Rectal smooth muscle tissue (tissue), 1 donor: ENCODE results near the gene LAIR1.

Experiments
- H3K27ac ChIP-seq: one replicate; pipeline ENCODE4 v1.7.0; 2013; ENCODE audit warnings: low read depth, low read length, inconsistent platforms
- H3K27me3 ChIP-seq: one replicate; pipeline ENCODE4 v1.7.0; 2013; ENCODE audit warnings: low read length; ENCODE audit not compliant: control insufficient read depth, insufficient read depth
- H3K36me3 ChIP-seq: one replicate; pipeline ENCODE4 v1.7.0; 2013; ENCODE audit warnings: low read length; ENCODE audit not compliant: control insufficient read depth, insufficient read depth
- H3K4me1 ChIP-seq: one replicate; pipeline ENCODE4 v1.7.0; 2013; ENCODE audit warnings: low read length; ENCODE audit not compliant: control insufficient read depth, insufficient read depth
- H3K4me3 ChIP-seq: one replicate; pipeline ENCODE4 v1.7.0; 2013; ENCODE audit warnings: low read length
- H3K9ac ChIP-seq: one replicate; pipeline ENCODE4 v1.7.0; 2013; ENCODE audit warnings: low read length

Gene LAIR1

GRCh38 chr19:54319049-54319448, 45.7 kb downstream of the LAIR1 start:
- Histone ChIP-seq H3K4me3 (no peak overlapping the region), H3K9ac (no peak overlapping the region), H3K4me1 (no peaks in the 10 kb centered on the region), H3K27ac (no peak overlapping the region), H3K36me3 (no peaks in the 10 kb centered on the region), H3K27me3 (no peaks in the 10 kb centered on the region)

DNA sequence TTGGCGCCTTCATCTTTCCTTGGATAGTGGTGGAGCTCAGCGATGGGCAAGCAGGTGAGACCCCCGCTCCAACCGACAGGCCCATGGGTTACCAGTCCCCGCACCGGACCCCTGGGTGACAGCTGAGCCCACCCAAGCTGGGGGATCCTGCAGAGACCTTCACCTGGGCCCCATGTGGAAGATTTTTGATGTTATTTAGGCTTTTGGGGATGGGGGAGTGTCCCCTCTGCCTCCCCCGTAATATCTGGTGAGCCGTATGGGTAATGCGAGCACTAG, 46.8 kb downstream of the LAIR1 start:
- no peak overlapping the region for H3K27ac ChIP-seq
- no peaks in the 10 kb centered on the region for H3K4me1 ChIP-seq
- H3K27me3 ChIP-seq, result no peaks in the 10 kb centered on the region
- H3K9ac ChIP-seq, result no peak overlapping the region
- H3K36me3 ChIP-seq, result no peaks in the 10 kb centered on the region
- H3K4me3 ChIP-seq, result no peak overlapping the region

- H3K9ac ChIP-seq, result no peak overlapping the region
- no peak overlapping the region for H3K27ac ChIP-seq
- H3K4me1 ChIP-seq, result no peaks in the 10 kb centered on the region
- H3K36me3 ChIP-seq, result no peaks in the 10 kb centered on the region
- H3K4me3 ChIP-seq, result no peak overlapping the region
- H3K27me3 ChIP-seq, result no peaks in the 10 kb centered on the region
Measured at GRCh38 chr19:54317108-54317964, 47.4 kb downstream of the LAIR1 start.

- Histone ChIP-seq H3K27me3 (no peaks in the 10 kb centered on the region), H3K4me3 (no peak overlapping the region), H3K9ac (no peak overlapping the region), H3K36me3 (no peaks in the 10 kb centered on the region), H3K27ac (no peak overlapping the region), H3K4me1 (no peaks in the 10 kb centered on the region)
Measured at GRCh38 chr19:54316746-54317107, 48.0 kb downstream of the LAIR1 start.

GRCh38 chr19:54315956-54316355, 48.8 kb downstream of the LAIR1 start:
- no peak overlapping the region for H3K4me3 ChIP-seq
- no peaks in the 10 kb centered on the region for H3K36me3 ChIP-seq
- H3K27ac ChIP-seq, result no peak overlapping the region
- H3K27me3 ChIP-seq, result no peaks in the 10 kb centered on the region
- H3K9ac ChIP-seq, result no peak overlapping the region
- no peaks in the 10 kb centered on the region for H3K4me1 ChIP-seq

GRCh38 chr19:54312436-54313377, 52.0 kb downstream of the LAIR1 start, which contains the start of gene LILRA5:
LILRA5 (minus strand) TSS chr19:54313166; CDS start chr19:54313019, 147 bp downstream.
- no peak within 1 kb of the TSS for H3K4me3 ChIP-seq
- no peaks in the 10 kb centered on the region for H3K27me3 ChIP-seq
- H3K36me3 ChIP-seq, result no peaks in the 10 kb centered on the region
- no peak within 1 kb of the TSS for H3K9ac ChIP-seq
- no peaks in the 10 kb centered on the region for H3K4me1 ChIP-seq
- no peak within 1 kb of the TSS for H3K27ac ChIP-seq

DNA sequence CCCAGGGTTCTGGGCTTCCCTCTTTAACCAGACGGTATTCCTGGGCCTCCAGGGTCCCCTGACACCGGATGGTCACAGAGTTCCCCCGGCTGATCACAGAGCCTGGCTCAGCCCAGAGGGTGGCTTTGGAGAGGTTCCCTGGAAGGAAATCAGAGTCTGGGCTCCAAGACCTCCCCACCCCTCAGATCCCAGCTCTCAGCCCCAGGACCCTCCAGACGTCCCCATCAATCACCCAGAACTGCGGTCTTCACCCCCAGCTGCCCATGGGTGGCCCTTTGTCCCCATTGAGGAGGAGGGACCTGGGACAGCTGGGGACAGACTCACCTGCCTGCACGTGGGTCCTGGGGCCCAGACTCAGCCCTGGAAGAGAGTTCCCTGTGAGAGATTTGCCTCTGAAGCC, 52.7 kb downstream of the LAIR1 start:
- no peaks in the 10 kb centered on the region for H3K4me1 ChIP-seq
- H3K27me3 ChIP-seq, result no peaks in the 10 kb centered on the region
- H3K9ac ChIP-seq, result no peak overlapping the region
- H3K4me3 ChIP-seq, result no peak overlapping the region
- H3K36me3 ChIP-seq, result no peaks in the 10 kb centered on the region
- H3K27ac ChIP-seq, result no peak overlapping the region

DNA sequence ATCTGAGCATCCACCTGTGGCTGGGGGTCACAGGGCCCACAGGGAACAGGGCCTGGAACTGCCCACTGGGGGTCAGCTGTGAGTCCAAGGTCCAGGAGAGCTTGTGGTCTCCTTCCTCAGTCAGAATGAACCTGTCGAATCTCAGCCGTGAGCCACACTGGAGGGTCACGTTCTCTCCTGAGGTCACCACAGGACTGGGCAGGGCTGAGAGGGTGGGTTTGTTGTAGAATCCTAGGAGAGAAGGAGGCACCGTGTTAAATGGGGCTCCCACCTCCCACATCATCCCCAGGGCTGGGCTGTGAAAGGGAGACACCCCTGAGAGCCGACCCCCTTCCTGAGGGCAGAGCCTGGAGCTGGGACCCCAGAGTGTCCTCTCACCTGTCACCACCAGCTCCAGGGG, 53.2 kb downstream of the LAIR1 start:
- Histone ChIP-seq H3K4me1 (no peaks in the 10 kb centered on the region), H3K9ac (no peak overlapping the region), H3K27ac (no peak overlapping the region), H3K36me3 (no peaks in the 10 kb centered on the region), H3K27me3 (no peaks in the 10 kb centered on the region), H3K4me3 (no peak overlapping the region)

GRCh38 chr19:54310543-54310942, 54.2 kb downstream of the LAIR1 start:
- Histone ChIP-seq H3K4me3 (no peak overlapping the region), H3K4me1 (no peaks in the 10 kb centered on the region), H3K27ac (no peak overlapping the region), H3K9ac (no peak overlapping the region), H3K27me3 (no peaks in the 10 kb centered on the region), H3K36me3 (no peaks in the 10 kb centered on the region)

GRCh38 chr19:54309811-54310210, 54.9 kb downstream of the LAIR1 start:
- Histone ChIP-seq H3K27ac (no peak overlapping the region), H3K27me3 (no peaks in the 10 kb centered on the region), H3K4me1 (no peaks in the 10 kb centered on the region), H3K36me3 (no peaks in the 10 kb centered on the region), H3K4me3 (no peak overlapping the region), H3K9ac (no peak overlapping the region)

- Histone ChIP-seq H3K4me3 (no peak overlapping the region), H3K4me1 (no peaks in the 10 kb centered on the region)
Measured at GRCh38 chr19:54307389-54308020, 57.2 kb downstream of the LAIR1 start.

GRCh38 chr19:54305141-54305540, 59.6 kb downstream of the LAIR1 start:
- Histone ChIP-seq H3K27me3 (no peaks in the 10 kb centered on the region), H3K4me3 (no peak overlapping the region), H3K9ac (no peak overlapping the region), H3K27ac (no peak overlapping the region), H3K4me1 (no peaks in the 10 kb centered on the region), H3K36me3 (no peaks in the 10 kb centered on the region)

More at GRCh38 chr19:54307389-54308020, 57.2 kb downstream of the LAIR1 start:
- H3K27ac ChIP-seq, result no peak overlapping the region
- no peak overlapping the region for H3K9ac ChIP-seq
- no peaks in the 10 kb centered on the region for H3K27me3 ChIP-seq
- H3K36me3 ChIP-seq, result no peaks in the 10 kb centered on the region
